H9 (cell line): ENCODE results near the gene SEMA3G. TPM values are rescaled to one million over a fixed set of nuclear protein-coding genes. Genes with fewer than 3 reads are reported as not detected.

Experiments used
- DNase-seq: peaks from one replicate; pipeline ENCODE4 v3.0.0-alpha.2; 2017
- H2AFZ ChIP-seq: one replicate; pipeline ENCODE4 v1.6.1; 2013; ENCODE audit warnings: mild to moderate bottlenecking, low read length, control low read depth, moderate library complexity
- H2AK5ac ChIP-seq: 2 replicates; pipeline ENCODE4 v1.6.1; 2013; ENCODE audit warnings: low read length, control low read depth, mixed read lengths; ENCODE audit not compliant: insufficient read length
- H2BK120ac ChIP-seq: one replicate; pipeline ENCODE4 v1.6.1; 2013; ENCODE audit warnings: low read depth, mild to moderate bottlenecking, low read length, control low read depth, inconsistent platforms; ENCODE audit not compliant: poor library complexity, severe bottlenecking
- H2BK12ac ChIP-seq: 2 replicates; pipeline ENCODE4 v1.6.1; 2013; ENCODE audit warnings: low read length, control low read depth, mixed read lengths, low read depth; ENCODE audit not compliant: insufficient read length
- H2BK15ac ChIP-seq: 2 replicates; pipeline ENCODE4 v1.6.1; 2013; ENCODE audit warnings: low read depth, low read length, control low read depth
- H2BK20ac ChIP-seq: one replicate; pipeline ENCODE4 v1.6.1; 2013; ENCODE audit warnings: low read depth, mild to moderate bottlenecking, low read length, control low read depth, inconsistent platforms; ENCODE audit not compliant: poor library complexity, severe bottlenecking
- H2BK5ac ChIP-seq: 2 replicates; pipeline ENCODE4 v1.6.1; 2013; ENCODE audit warnings: low read length, control low read depth, mixed read lengths; ENCODE audit not compliant: insufficient read length
- H3K14ac ChIP-seq: 2 replicates; pipeline ENCODE4 v1.6.1; 2013; ENCODE audit warnings: low read length, control low read depth; ENCODE audit not compliant: insufficient read depth
- H3K18ac ChIP-seq: 2 replicates; pipeline ENCODE4 v1.6.1; 2013; ENCODE audit warnings: low read depth, mild to moderate bottlenecking, mixed read lengths, low read length, control low read depth; ENCODE audit not compliant: insufficient read length
- H3K23ac ChIP-seq: 2 replicates; pipeline ENCODE4 v1.6.1; 2013; ENCODE audit warnings: low read length, control low read depth, mixed read lengths, low read depth; ENCODE audit not compliant: insufficient read length
- H3K23me2 ChIP-seq: 2 replicates; pipeline ENCODE4 v1.6.1; 2013; ENCODE audit warnings: low read depth, mild to moderate bottlenecking, mixed read lengths, low read length, control low read depth; ENCODE audit not compliant: insufficient read length, poor library complexity, severe bottlenecking
- H3K27ac ChIP-seq: 2 replicates; pipeline ENCODE4 v1.5.1; 2013; ENCODE audit warnings: low read length, control low read depth, mixed read lengths, low read depth; ENCODE audit not compliant: insufficient read length
- H3K27me3 ChIP-seq: 2 replicates; pipeline ENCODE4 v1.6.1; 2013; ENCODE audit warnings: low read length, control low read depth, inconsistent platforms; ENCODE audit not compliant: insufficient read depth
- H3K4ac ChIP-seq: 2 replicates; pipeline ENCODE4 v1.6.1; 2013; ENCODE audit warnings: low read depth, mild to moderate bottlenecking, control low read depth, inconsistent platforms, low read length, moderate library complexity
- H3K4me1 ChIP-seq: 2 replicates; pipeline ENCODE4 v1.6.1; 2013; ENCODE audit warnings: low read length, control low read depth, inconsistent platforms; ENCODE audit not compliant: insufficient read depth
- H3K4me2 ChIP-seq: 2 replicates; pipeline ENCODE4 v1.6.1; 2013; ENCODE audit warnings: low read length, control low read depth, mixed read lengths; ENCODE audit not compliant: insufficient read length, insufficient read depth
- H3K56ac ChIP-seq: 2 replicates; pipeline ENCODE4 v1.6.1; 2013; ENCODE audit warnings: low read depth, mild to moderate bottlenecking, mixed read lengths, low read length, control low read depth; ENCODE audit not compliant: insufficient read length
- H3K79me1 ChIP-seq: 2 replicates; pipeline ENCODE4 v1.6.1; 2013; ENCODE audit warnings: low read depth, mild to moderate bottlenecking, moderate library complexity, low read length, control low read depth, inconsistent platforms; ENCODE audit not compliant: insufficient read depth, poor library complexity, severe bottlenecking
- H3K79me2 ChIP-seq: 2 replicates; pipeline ENCODE4 v1.6.1; 2013; ENCODE audit warnings: low read length, control low read depth, inconsistent platforms; ENCODE audit not compliant: insufficient read depth
- H3K9ac ChIP-seq: 2 replicates; pipeline ENCODE4 v1.6.1; 2013; ENCODE audit warnings: low read length, control low read depth, mixed read lengths; ENCODE audit not compliant: insufficient read length; ENCODE audit errors: extremely low read depth
- H3K9me3 ChIP-seq: one replicate; pipeline ENCODE4 v1.6.1; 2013; ENCODE audit warnings: low read depth, low read length, inconsistent platforms; ENCODE audit not compliant: control insufficient read depth
- H3T11ph ChIP-seq: one replicate; pipeline ENCODE4 v1.6.1; 2013; ENCODE audit warnings: mild to moderate bottlenecking, low read length, control low read depth, inconsistent platforms
- H4K20me1 ChIP-seq: one replicate; pipeline ENCODE4 v1.6.1; 2013; ENCODE audit not compliant: control insufficient read depth, insufficient read length, insufficient read depth
- H4K5ac ChIP-seq: 2 replicates; pipeline ENCODE4 v1.6.1; 2013; ENCODE audit warnings: low read depth, mild to moderate bottlenecking, mixed read lengths, low read length, control low read depth; ENCODE audit not compliant: insufficient read length
- H4K8ac ChIP-seq: replicated peaks from 2 replicates; pipeline ENCODE4 v1.6.1; 2013; ENCODE audit warnings: low read length, control low read depth, mixed read lengths, low read depth; ENCODE audit not compliant: insufficient read length
- H4K91ac ChIP-seq: 2 replicates; pipeline ENCODE4 v1.6.1; 2013; ENCODE audit warnings: low read depth, mild to moderate bottlenecking, moderate library complexity, mixed read lengths, low read length, control low read depth; ENCODE audit not compliant: insufficient read length
- H3K27ac Mint-ChIP-seq, 3 experiments: 2 replicates in 2 of 3; 3 replicates in 1 of 3; pipeline ENCODE4 v1.8.0; 2020 to 2021; ENCODE audit warnings: mixed read lengths in 3 of 3, mild to moderate bottlenecking in 1 of 3, moderate library complexity in 1 of 3
- H3K27me3 Mint-ChIP-seq: 2 replicates; pipeline ENCODE4 v1.8.0; 2021; ENCODE audit warnings: low read depth, mild to moderate bottlenecking, moderate library complexity, mixed read lengths
- H3K36me3 Mint-ChIP-seq, 3 experiments: 2 replicates in 2 of 3; 3 replicates in 1 of 3; pipeline ENCODE4 v1.8.0; 2020 to 2021; ENCODE audit warnings: low read depth in 3 of 3, mixed read lengths in 3 of 3; ENCODE audit not compliant: insufficient read depth in 1 of 3
- H3K4me1 Mint-ChIP-seq, 2 experiments: 2 replicates each; pipeline ENCODE4 v1.8.0; 2020; ENCODE audit warnings: mixed read lengths in 2 of 2
- H3K4me3 Mint-ChIP-seq, 2 experiments: 2 replicates in 1 of 2; 3 replicates in 1 of 2; pipeline ENCODE4 v1.8.0; 2020 to 2021; ENCODE audit warnings: mild to moderate bottlenecking in 2 of 2, mixed read lengths in 2 of 2, moderate library complexity in 1 of 2
- H3K9me3 Mint-ChIP-seq, 2 experiments: 2 replicates in 1 of 2; 3 replicates in 1 of 2; pipeline ENCODE4 v1.8.0; 2020; ENCODE audit warnings: mild to moderate bottlenecking in 2 of 2, mixed read lengths in 2 of 2, moderate library complexity in 1 of 2
- CTCF ChIP-seq: fragments of 200-600 bp; sonication (generic); conservative IDR thresholded peaks from 3 replicates; pipeline ENCODE4 v1.8.0; 2021; ENCODE audit warnings: antibody characterized with exemption, mild to moderate bottlenecking
- WGBS: extraction: QIAGEN DNeasy Blood & Tissue Kit; methylation state at CpG from one replicate; pipeline ENCODE4 v1.1.7; 2013; ENCODE audit warnings: missing lambda C conversion rate, low lambda C conversion rate, mixed read lengths; ENCODE audit not compliant: insufficient read length; ENCODE audit errors: extremely low coverage; 5-methylcytosine and 5-hydroxymethylcytosine counted together
- total RNA-seq: library from RNA; stranded (reverse); gene quantifications from 2 replicates; pipeline ENCODE4 v1.2.1, GENCODE V29; 2021

SEMA3G gene
- total RNA-seq, 1 experiment from 2014 or later: 2.4 TPM

GRCh38 chr3:52401021-52401420, 43.9 kb downstream of the SEMA3G start:
- Histone ChIP-seq H3K23me2 (no peaks in the 10 kb centered on the region), H4K5ac (no peak overlapping the region), H2AFZ (no peak overlapping the region), H4K20me1 (no peaks in the 10 kb centered on the region), H2AK5ac (no peak overlapping the region), H3K14ac (no peak overlapping the region), H3K18ac (no peak overlapping the region), H4K8ac (no peak overlapping the region), H3K9ac (no peak overlapping the region), H2BK20ac (no peak overlapping the region), H3K56ac (no peak overlapping the region), H3K27ac (no peak overlapping the region), H4K91ac (no peak overlapping the region), H2BK120ac (no peak overlapping the region), H2BK5ac (no peak overlapping the region), H2BK12ac (no peak overlapping the region), H3K79me1 (no peaks in the 10 kb centered on the region), H3T11ph (no peak overlapping the region), H2BK15ac (no peak overlapping the region), H3K23ac (no peak overlapping the region), H3K4me1 (no peaks in the 10 kb centered on the region), H3K27me3 (no peaks in the 10 kb centered on the region), H3K79me2 (no peaks in the 10 kb centered on the region), H3K9me3 (no peaks in the 10 kb centered on the region), H3K4ac (no peak overlapping the region), H3K4me2 (no peak overlapping the region)
- TF ChIP-seq CTCF: no peak
- Mint-ChIP-seq H3K27me3 (peaks cover 2% of the 10 kb centered on the region), H3K27ac (no peak overlapping the region; a peak in 2 of 7 replicates), H3K4me1 (no peaks in the 10 kb centered on the region), H3K4me3 (no peak overlapping the region; a peak in 1 of 5 replicates), H3K36me3 (peaks cover 34 to 54% (median 47%) of the 10 kb centered on the region in 3 experiments), H3K9me3 (no peaks in the 10 kb centered on the region)
- no CpG with 5 or more reads among the region's 1 CpG for WGBS
- no peak for DNase-seq
